COR-L47 (cell line): ENCODE results near the gene THSD4.

Experiments
- DNase-seq: peaks from one replicate; lab custom pipeline; 2025; lab: John Stamatoyannopoulos, UW

Gene THSD4

DNA sequence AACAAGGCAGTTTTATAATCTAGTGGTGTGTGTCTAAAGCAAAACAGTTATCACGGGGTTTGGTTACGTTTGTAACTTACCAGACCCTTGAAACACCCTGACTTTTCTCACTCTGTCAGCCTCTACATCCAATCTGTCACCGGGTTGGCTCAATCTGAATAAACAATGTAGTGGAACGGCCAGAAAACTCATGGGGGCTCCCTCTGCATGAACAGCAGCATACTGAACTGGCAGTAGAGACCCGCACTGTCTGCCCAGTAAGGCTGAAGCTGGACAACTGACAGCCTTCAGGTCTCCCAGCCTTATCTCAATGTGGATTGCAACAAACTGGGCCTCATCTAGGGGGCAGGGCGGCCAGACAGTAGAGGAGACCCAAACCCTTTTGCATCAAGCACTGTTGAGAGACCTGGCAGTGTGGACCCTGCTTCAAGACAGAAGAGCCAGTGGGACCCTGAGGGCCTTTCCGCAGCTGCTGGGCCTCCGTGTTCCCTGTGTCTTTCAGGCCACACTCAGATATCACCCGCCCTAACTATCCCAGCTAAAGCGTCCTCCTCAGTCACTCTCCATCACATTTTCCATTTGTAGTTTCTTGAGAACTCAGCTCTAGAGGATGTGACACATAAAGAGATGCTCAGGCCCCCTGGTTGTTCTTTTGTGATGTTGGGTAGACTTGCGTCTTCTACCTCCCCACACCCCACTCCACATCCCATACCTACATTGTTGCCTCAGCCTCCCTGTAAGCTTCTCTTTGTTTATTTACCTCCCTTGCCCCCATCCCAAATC lies 513.9 kb downstream of the THSD4 start:
- no peak for DNase-seq

DNA sequence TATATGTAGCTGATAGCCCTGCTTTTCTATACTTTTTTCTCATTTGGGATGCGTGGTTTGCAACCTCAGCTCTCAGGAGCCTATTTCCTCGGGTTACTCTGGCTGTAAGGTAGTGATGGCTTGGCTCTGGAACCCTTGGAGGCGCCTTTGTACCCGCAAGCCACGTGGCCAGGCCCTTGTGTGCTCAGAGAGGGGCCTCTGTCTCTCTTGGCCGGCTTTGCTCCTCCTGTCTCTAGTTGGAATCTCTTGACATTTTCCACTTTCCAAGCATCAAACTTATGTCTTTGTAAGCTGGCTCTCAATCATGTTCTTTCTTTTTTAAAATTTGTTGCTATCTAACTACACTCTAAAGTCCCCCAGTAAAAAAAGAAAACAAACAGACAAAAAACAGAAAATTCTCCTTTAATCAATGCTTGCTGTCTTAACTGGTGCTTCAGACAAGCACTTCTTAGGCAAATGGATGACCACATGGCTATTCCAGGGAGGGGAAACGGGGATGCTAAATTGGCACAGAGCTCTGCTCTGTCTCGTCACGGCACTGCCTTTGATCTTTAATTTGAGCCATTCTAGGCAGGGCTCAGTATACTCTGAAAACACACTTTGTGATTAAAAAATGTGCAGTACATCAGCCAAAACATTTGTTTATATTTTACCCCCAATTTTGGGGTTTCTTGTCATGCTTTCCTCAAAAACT lies 514.7 kb downstream of the THSD4 start:
- no peak for DNase-seq

DNA sequence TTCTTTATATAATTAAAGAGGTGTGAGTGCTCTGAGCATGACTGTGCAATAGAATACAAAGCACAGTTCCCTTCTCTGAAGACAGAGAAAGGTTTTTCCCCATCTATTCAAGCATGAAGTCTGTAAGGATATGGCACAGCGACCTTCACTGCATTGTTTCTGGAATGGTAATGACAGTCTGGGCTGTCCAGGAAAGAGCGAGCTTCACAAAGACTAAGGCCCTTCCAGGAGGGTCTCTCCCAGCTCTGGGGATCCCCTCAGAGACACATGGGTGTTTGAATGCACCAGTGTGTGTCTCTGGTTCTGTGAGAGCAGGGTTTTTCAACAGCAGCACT lies 515.2 kb downstream of the THSD4 start:
- DNase-seq: no peak

- no peak for DNase-seq
Observed at GRCh38 chr15:71632576-71633195, 517.4 kb downstream of the THSD4 start.

GRCh38 chr15:71634820-71635560 lies 519.7 kb downstream of the THSD4 start:
- DNase-seq: peak; percentile 89

GRCh38 chr15:71635735-71636134 lies 520.5 kb downstream of the THSD4 start:
- DNase-seq: no peak

GRCh38 chr15:71638876-71639275 lies 523.6 kb downstream of the THSD4 start:
- no peak for DNase-seq

GRCh38 chr15:71639471-71639870 lies 524.2 kb downstream of the THSD4 start:
- no peak for DNase-seq

- DNase-seq: no peak
Observed at GRCh38 chr15:71643918-71644317, 528.6 kb downstream of the THSD4 start.

- no peak for DNase-seq
Observed at GRCh38 chr15:71646767-71647486, 531.7 kb downstream of the THSD4 start.

- DNase-seq: no peak
Observed at GRCh38 chr15:71647487-71647808, 532.2 kb downstream of the THSD4 start.

DNA sequence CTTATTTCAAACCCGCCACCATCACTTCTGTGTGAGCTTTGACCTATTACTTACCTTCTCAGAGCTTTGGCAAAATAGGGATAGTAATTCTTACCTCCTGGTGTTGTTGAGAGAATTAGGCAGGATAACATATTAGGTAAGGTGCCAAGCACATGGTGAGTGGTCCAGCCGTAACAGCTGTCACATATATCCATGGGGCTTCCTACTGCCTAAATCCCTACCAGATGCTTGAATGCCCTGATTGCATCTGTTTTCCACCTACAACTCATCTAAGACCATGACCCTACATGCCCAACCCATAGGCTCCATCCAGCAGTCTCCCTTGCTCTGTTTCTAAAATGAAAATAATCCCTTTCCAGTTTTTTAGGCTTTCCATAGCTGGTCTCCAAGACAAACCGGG lies 532.8 kb downstream of the THSD4 start:
- no peak for DNase-seq

DNA sequence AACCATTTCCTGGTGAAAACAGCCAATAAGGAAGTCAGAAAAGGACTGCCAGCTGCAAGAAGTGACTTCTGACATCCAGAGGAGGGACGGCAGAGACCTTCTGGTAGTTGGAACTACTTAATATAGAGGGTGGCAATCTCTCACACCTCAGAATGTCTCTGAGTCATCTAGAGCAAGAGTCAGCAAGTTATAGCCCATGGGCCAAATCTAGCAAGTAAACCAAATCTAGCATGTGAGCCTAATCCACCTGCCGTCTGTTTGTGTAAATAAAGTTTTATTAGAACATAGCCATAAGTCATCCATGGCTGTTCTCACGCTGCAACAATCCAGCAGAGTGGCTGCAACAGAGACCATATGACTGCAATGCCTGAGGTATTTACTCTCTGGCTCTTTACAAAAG lies 534.6 kb downstream of the THSD4 start:
- DNase-seq: no peak

GRCh38 chr15:71650603-71651002 lies 535.3 kb downstream of the THSD4 start:
- DNase-seq: no peak

DNA sequence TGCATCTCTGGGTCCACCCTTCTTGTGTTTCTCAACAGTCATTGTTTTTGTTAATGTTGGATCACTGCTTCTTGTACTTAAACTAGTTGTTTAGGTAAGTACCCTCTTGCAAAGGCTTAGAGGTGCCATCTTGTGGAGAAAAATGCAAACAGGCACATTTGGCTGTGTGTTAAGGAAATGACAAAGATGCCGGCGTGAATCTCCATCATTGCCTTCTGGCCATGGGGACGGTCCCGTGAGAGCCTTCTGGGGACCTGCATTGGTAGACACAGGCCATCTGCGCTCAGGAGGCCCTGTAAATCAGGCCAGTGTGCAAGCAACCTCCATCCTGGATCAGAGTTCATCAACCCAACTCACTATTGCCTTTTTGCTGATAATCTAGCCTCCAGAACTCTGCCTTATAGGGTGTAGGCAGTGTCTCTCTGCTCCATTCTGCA lies 536.5 kb downstream of the THSD4 start:
- DNase-seq: peak; percentile 47

GRCh38 chr15:71654042-71654719 lies 538.9 kb downstream of the THSD4 start:
- peak; percentile 14 for DNase-seq

GRCh38 chr15:71654720-71655174 lies 539.5 kb downstream of the THSD4 start:
- DNase-seq: peak; percentile 31

- DNase-seq: no peak
Observed at GRCh38 chr15:71656425-71656824, 541.2 kb downstream of the THSD4 start.

- DNase-seq: no peak
Observed at GRCh38 chr15:71657141-71657540, 541.9 kb downstream of the THSD4 start.

GRCh38 chr15:71658036-71658435 lies 542.8 kb downstream of the THSD4 start:
- DNase-seq: no peak
